Measurements from ENCODE around the gene TESK2. TPM values are rescaled to one million over a fixed set of nuclear protein-coding genes. Genes with fewer than 3 reads are reported as not detected.

The TESK2 gene
- total RNA-seq, 1 donor from 2014 or later, result 6.0 TPM

- no peak for DNase-seq (ENCODE audit: low spot score)
These were observed 115.6 kb downstream of the TESK2 start for GRCh38 chr1:45375104-45376090.

GRCh38 chr1:45373573-45373972 lies 117.4 kb downstream of the TESK2 start:
- no peak for DNase-seq (ENCODE audit: low spot score)

GRCh38 chr1:45370575-45370974 lies 120.4 kb downstream of the TESK2 start:
- no peak for DNase-seq (ENCODE audit: low spot score)

GRCh38 chr1:45365051-45365450 lies 125.9 kb downstream of the TESK2 start:
- no peak for DNase-seq (ENCODE audit: low spot score)

GRCh38 chr1:45364294-45364693 lies 126.7 kb downstream of the TESK2 start:
- DNase-seq (ENCODE audit: low spot score), result no peak

GRCh38 chr1:45360981-45361380 lies 130.0 kb downstream of the TESK2 start:
- peak; percentile 90 for DNase-seq (ENCODE audit: low spot score)

- DNase-seq (ENCODE audit: low spot score), result peak; percentile 88
These were observed 131.0 kb downstream of the TESK2 start for GRCh38 chr1:45359882-45360513.

- DNase-seq (ENCODE audit: low spot score), result no peak
These were observed 134.8 kb downstream of the TESK2 start for GRCh38 chr1:45356186-45356585.

GRCh38 chr1:45355683-45356082 lies 135.3 kb downstream of the TESK2 start:
- no peak for DNase-seq (ENCODE audit: low spot score)

- no peak for DNase-seq (ENCODE audit: low spot score)
These were observed 136.1 kb downstream of the TESK2 start for GRCh38 chr1:45354838-45355237.

- DNase-seq (ENCODE audit: low spot score), result no peak
These were observed 137.3 kb downstream of the TESK2 start for GRCh38 chr1:45353685-45354084.

- DNase-seq (ENCODE audit: low spot score), result no peak
These were observed 139.5 kb downstream of the TESK2 start for GRCh38 chr1:45351508-45351907.

- DNase-seq (ENCODE audit: low spot score), result no peak
These were observed 141.8 kb downstream of the TESK2 start for GRCh38 chr1:45348966-45349677.

GRCh38 chr1:45348609-45348965 lies 142.4 kb downstream of the TESK2 start:
- DNase-seq (ENCODE audit: low spot score), result no peak

GRCh38 chr1:45348020-45348419 lies 142.9 kb downstream of the TESK2 start:
- no peak for DNase-seq (ENCODE audit: low spot score)

GRCh38 chr1:45346473-45346872 lies 144.5 kb downstream of the TESK2 start:
- DNase-seq (ENCODE audit: low spot score), result no peak

- no peak for DNase-seq (ENCODE audit: low spot score)
These were observed 145.9 kb downstream of the TESK2 start for GRCh38 chr1:45345014-45345413.

- DNase-seq (ENCODE audit: low spot score), result no peak
These were observed 146.5 kb downstream of the TESK2 start for GRCh38 chr1:45344499-45344898.

- no peak for DNase-seq (ENCODE audit: low spot score)
These were observed 150.0 kb downstream of the TESK2 start for GRCh38 chr1:45340816-45341466.

GRCh38 chr1:45339789-45340558 lies 151.0 kb downstream of the TESK2 start, which contains the start of the genes MUTYH and TOE1:
Gene MUTYH (minus strand): TSS chr1:45340440. CDS start chr1:45334505, 5,935 bp downstream.
Gene TOE1 (plus strand): TSS chr1:45340170. CDS start chr1:45340253, 83 bp downstream.
- peak; percentile 92 for DNase-seq (ENCODE audit: low spot score)
